OCI-LY3 (cell line): ENCODE data around the gene FAM219A.

ENCODE experiments used
- H2AFZ ChIP-seq: fragments of 200-600, 300-600 bp; shearing (Covaris generic); 2 replicates; pipeline ENCODE4 v1.6.0; 2014; ENCODE audit warnings: antibody characterized with exemption, low read depth, low read length
- H3K27ac ChIP-seq: fragments of 200-600, 300-600 bp; sonication (generic); 2 replicates; pipeline ENCODE4 v1.5.1; 2014; ENCODE audit warnings: mild to moderate bottlenecking, low read length, moderate library complexity, mixed read lengths
- H3K27me3 ChIP-seq: fragments of 200-600, 300-600 bp; sonication (generic); 2 replicates; pipeline ENCODE4 v1.6.1; 2014; ENCODE audit warnings: low read depth, low read length, mixed read lengths
- H3K36me3 ChIP-seq: fragments of 200-600, 300-600 bp; sonication (generic); replicated peaks from 2 replicates; pipeline ENCODE3; 2014; ENCODE audit warnings: low read depth, low read length, mixed read lengths
- H3K4me1 ChIP-seq: fragments of 300-600, 200-600 bp; sonication (generic); 2 replicates; pipeline ENCODE4 v1.6.1; 2014; ENCODE audit warnings: low read length, mixed read lengths
- H3K4me2 ChIP-seq: fragments of 200-600, 300-600 bp; sonication (generic); 2 replicates; pipeline ENCODE4 v1.6.1; 2014; ENCODE audit warnings: low read length, mixed read lengths
- H3K4me3 ChIP-seq: fragments of 300-600, 200-600 bp; sonication (generic); 2 replicates; pipeline ENCODE4 v1.5.1; 2014; ENCODE audit warnings: antibody characterized with exemption, mild to moderate bottlenecking, low read length, moderate library complexity
- H3K79me2 ChIP-seq: fragments of 300-600, 200-600 bp; shearing (Covaris generic); 2 replicates; pipeline ENCODE4 v1.6.1; 2014; ENCODE audit warnings: mild to moderate bottlenecking, low read length, mixed read lengths
- H3K9ac ChIP-seq: fragments of 300-600, 200-600 bp; shearing (Covaris generic); 2 replicates; pipeline ENCODE4 v1.6.0; 2014; ENCODE audit warnings: mild to moderate bottlenecking, low read length, moderate library complexity
- H3K9me3 ChIP-seq: fragments of 200-600, 300-600 bp; shearing (Covaris generic); 2 replicates; pipeline ENCODE4 v1.6.1; 2014; ENCODE audit warnings: low read length, mixed read lengths; ENCODE audit not compliant: insufficient read depth
- H4K20me1 ChIP-seq: fragments of 200-600, 300-600 bp; sonication (generic); 2 replicates; pipeline ENCODE4 v1.6.1; 2016; ENCODE audit warnings: low read length, mixed read lengths; ENCODE audit not compliant: insufficient read depth
- CTCF ChIP-seq: fragments of 200-600, 300-600 bp; sonication (generic); IDR thresholded peaks from 2 replicates; pipeline ENCODE4 v1.5.1; 2014; ENCODE audit warnings: antibody characterized with exemption, low read length, low read depth
- EZH2phosphoT487 ChIP-seq: fragments of 200-600 bp; shearing (Covaris generic); IDR thresholded peaks from 2 replicates; pipeline ENCODE4 v1.6.1; 2018; ENCODE audit warnings: antibody characterized with exemption, mixed run types, low read depth

The FAM219A gene

GRCh38 chr9:34426347-34427074, 31.9 kb downstream of the FAM219A start:
- TF ChIP-seq EZH2phosphoT487 = no peak
- TF ChIP-seq CTCF = no peak
- H3K4me3 ChIP-seq = no peak overlapping the region
- no peak overlapping the region for H3K4me2 ChIP-seq
- H3K27ac ChIP-seq = no peak overlapping the region
- no peaks in the 10 kb centered on the region for H3K79me2 ChIP-seq
- H3K36me3 ChIP-seq = no peaks in the 10 kb centered on the region
- H2AFZ ChIP-seq = no peak overlapping the region
- no peaks in the 10 kb centered on the region for H3K27me3 ChIP-seq
- no peak overlapping the region for H3K9ac ChIP-seq
- H3K4me1 ChIP-seq = peaks cover 3% of the 10 kb centered on the region; the same call in 1 of the 2 replicates
- peaks cover 13% of the 10 kb centered on the region; the same call in 1 of the 2 replicates for H4K20me1 ChIP-seq
- no peaks in the 10 kb centered on the region for H3K9me3 ChIP-seq

- Histone ChIP-seq H2AFZ (no peak overlapping the region), H3K27me3 (no peaks in the 10 kb centered on the region), H3K79me2 (no peaks in the 10 kb centered on the region), H3K27ac (no peak overlapping the region), H3K4me1 (no peaks in the 10 kb centered on the region), H3K4me2 (no peak overlapping the region), H3K36me3 (no peaks in the 10 kb centered on the region), H3K9ac (no peak overlapping the region), H3K9me3 (no peaks in the 10 kb centered on the region), H4K20me1 (peaks cover 8% of the 10 kb centered on the region), H3K4me3 (no peak overlapping the region)
- no peak for TF ChIP-seq CTCF
- no peak for TF ChIP-seq EZH2phosphoT487
Observed at GRCh38 chr9:34419716-34420504, 38.5 kb downstream of the FAM219A start.

GRCh38 chr9:34417734-34418133, 40.6 kb downstream of the FAM219A start:
- no peaks in the 10 kb centered on the region for H3K4me1 ChIP-seq
- no peaks in the 10 kb centered on the region for H3K36me3 ChIP-seq
- no peak overlapping the region for H3K9ac ChIP-seq
- H3K4me2 ChIP-seq = no peak overlapping the region
- H4K20me1 ChIP-seq = peaks cover 17% of the 10 kb centered on the region
- H3K79me2 ChIP-seq = no peaks in the 10 kb centered on the region
- H2AFZ ChIP-seq = no peak overlapping the region
- H3K27me3 ChIP-seq = no peaks in the 10 kb centered on the region
- no peaks in the 10 kb centered on the region for H3K9me3 ChIP-seq
- H3K4me3 ChIP-seq = no peak overlapping the region
- TF ChIP-seq EZH2phosphoT487 (no peak), CTCF (no peak)
- H3K27ac ChIP-seq = no peak overlapping the region

GRCh38 chr9:34413231-34413852, 45.0 kb downstream of the FAM219A start:
- H3K27ac ChIP-seq = no peak overlapping the region
- no peak overlapping the region for H3K4me3 ChIP-seq
- H2AFZ ChIP-seq = no peak overlapping the region
- no peak for TF ChIP-seq EZH2phosphoT487
- TF ChIP-seq CTCF = no peak
- no peaks in the 10 kb centered on the region for H3K36me3 ChIP-seq
- H3K79me2 ChIP-seq = no peaks in the 10 kb centered on the region
- peaks cover 13% of the 10 kb centered on the region for H4K20me1 ChIP-seq
- no peaks in the 10 kb centered on the region for H3K9me3 ChIP-seq
- no peak overlapping the region for H3K4me2 ChIP-seq
- H3K27me3 ChIP-seq = no peaks in the 10 kb centered on the region
- no peaks in the 10 kb centered on the region for H3K4me1 ChIP-seq
- H3K9ac ChIP-seq = no peak overlapping the region
